Measurements from ENCODE around the gene NRG3. TPM values are rescaled to one million over a fixed set of nuclear protein-coding genes. Genes with fewer than 3 reads are reported as not detected.
A peak's percentile ranks its signal among the peaks of the same experiment; 100 is the strongest.

Gene NRG3
- total RNA-seq, 2 donors from 2014 or later, result 1.7 to 2.3 TPM

DNA sequence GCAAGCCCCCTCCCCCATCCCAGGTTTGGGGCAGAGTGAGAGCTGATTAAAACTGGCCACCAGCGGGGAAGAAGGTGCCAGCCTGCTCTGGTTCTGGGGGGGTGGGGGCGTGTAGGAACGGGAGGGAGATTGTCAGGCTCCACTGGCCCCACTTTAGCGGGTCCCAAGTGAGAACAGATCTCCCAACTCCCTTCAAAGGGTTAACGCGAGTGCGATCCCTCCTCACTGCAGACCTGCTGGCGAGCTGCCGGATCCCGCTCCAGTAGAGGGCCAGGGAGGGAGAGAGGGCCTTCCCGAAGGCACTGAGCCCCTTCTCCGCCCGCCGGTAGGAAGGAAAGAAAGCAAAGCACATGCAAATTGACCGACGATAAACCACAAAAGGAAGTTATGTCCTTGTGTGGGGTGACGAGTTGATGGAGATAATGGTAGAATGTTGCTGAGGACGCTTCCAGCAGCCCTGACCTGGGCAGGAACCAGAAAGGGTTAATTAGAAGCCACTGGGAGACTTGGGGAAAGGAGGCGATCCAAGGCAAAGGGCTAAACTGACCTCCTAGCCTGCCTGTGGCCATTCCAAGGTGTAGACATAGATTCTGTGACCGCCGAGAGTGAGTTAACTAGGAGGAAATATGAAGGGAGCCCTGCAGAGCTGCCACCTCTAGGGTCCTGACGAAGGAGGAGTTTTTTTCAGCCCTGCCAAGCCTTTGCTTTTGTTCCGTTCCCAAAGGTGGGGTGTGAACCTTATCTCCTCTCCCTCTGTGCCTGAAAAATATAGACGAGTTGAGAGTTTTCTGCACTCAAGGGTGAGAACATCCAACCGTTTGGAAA is 1.5 kb downstream of the NRG3 start:
- no peak overlapping the region for H3K27ac Mint-ChIP-seq
- H3K27me3 Mint-ChIP-seq (ENCODE audit: insufficient read depth), result peaks cover 62% of the 10 kb centered on the region
- peak overlapping the region; percentile 79 for H3K4me3 ChIP-seq (ENCODE audit: low read length)
- no peaks in the 10 kb centered on the region for H3K4me1 ChIP-seq (ENCODE audit: control insufficient read depth, insufficient read depth, low read length)
- H3K36me3 ChIP-seq (ENCODE audit: control insufficient read depth, insufficient read depth, low read length), result no peaks in the 10 kb centered on the region
- TF ChIP-seq, protein P1, sequence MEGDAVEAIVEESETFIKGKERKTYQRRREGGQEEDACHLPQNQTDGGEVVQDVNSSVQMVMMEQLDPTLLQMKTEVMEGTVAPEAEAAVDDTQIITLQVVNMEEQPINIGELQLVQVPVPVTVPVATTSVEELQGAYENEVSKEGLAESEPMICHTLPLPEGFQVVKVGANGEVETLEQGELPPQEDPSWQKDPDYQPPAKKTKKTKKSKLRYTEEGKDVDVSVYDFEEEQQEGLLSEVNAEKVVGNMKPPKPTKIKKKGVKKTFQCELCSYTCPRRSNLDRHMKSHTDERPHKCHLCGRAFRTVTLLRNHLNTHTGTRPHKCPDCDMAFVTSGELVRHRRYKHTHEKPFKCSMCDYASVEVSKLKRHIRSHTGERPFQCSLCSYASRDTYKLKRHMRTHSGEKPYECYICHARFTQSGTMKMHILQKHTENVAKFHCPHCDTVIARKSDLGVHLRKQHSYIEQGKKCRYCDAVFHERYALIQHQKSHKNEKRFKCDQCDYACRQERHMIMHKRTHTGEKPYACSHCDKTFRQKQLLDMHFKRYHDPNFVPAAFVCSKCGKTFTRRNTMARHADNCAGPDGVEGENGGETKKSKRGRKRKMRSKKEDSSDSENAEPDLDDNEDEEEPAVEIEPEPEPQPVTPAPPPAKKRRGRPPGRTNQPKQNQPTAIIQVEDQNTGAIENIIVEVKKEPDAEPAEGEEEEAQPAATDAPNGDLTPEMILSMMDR (conservative IDR thresholded peaks at IDR 0.05), result peak; percentile 48
- H3K27me3 ChIP-seq (ENCODE audit: control insufficient read depth, insufficient read depth, low read length, poor library complexity, severe bottlenecking), result peaks cover 53% of the 10 kb centered on the region
- H3K4me1 Mint-ChIP-seq, result peaks cover 11% of the 10 kb centered on the region
- H3K9ac ChIP-seq (ENCODE audit: extremely low read depth, low read length, poor library complexity, severe bottlenecking), result no peak overlapping the region
- no peak overlapping the region for H3K27ac ChIP-seq (ENCODE audit: low read depth, low read length)
- no peaks in the 10 kb centered on the region for H3K9me3 Mint-ChIP-seq
- H3K36me3 Mint-ChIP-seq (ENCODE audit: low read depth), result no peaks in the 10 kb centered on the region
- H3K9me3 ChIP-seq (ENCODE audit: control insufficient read depth, low read length), result no peaks in the 10 kb centered on the region
- 2 to 4% methylated on average over 11 to 25 of the region's 25 CpGs for WGBS, 2 experiments (ENCODE audit: insufficient coverage in 1 of 2, insufficient read length in 1 of 2)
- DNase-seq, result peak; percentile 89
- H3K4me3 Mint-ChIP-seq, result peak overlapping the region; percentile 65

GRCh38 chr10:81877596-81877995 is 2.6 kb downstream of the NRG3 start:
- Histone ChIP-seq H3K36me3 (ENCODE audit: control insufficient read depth, insufficient read depth, low read length) (no peaks in the 10 kb centered on the region), H3K4me3 (ENCODE audit: low read length) (peak overlapping the region; percentile 79), H3K27ac (ENCODE audit: low read depth, low read length) (no peak overlapping the region), H3K9me3 (ENCODE audit: control insufficient read depth, low read length) (no peaks in the 10 kb centered on the region), H3K9ac (ENCODE audit: extremely low read depth, low read length, poor library complexity, severe bottlenecking) (no peak overlapping the region), H3K27me3 (ENCODE audit: control insufficient read depth, insufficient read depth, low read length, poor library complexity, severe bottlenecking) (peaks cover 42% of the 10 kb centered on the region), H3K4me1 (ENCODE audit: control insufficient read depth, insufficient read depth, low read length) (no peaks in the 10 kb centered on the region)
- H3K4me3 Mint-ChIP-seq, result no peak overlapping the region
- H3K27me3 Mint-ChIP-seq (ENCODE audit: insufficient read depth), result peaks cover 50% of the 10 kb centered on the region
- no peak for DNase-seq
- peaks cover 12% of the 10 kb centered on the region for H3K4me1 Mint-ChIP-seq
- no peaks in the 10 kb centered on the region for H3K36me3 Mint-ChIP-seq (ENCODE audit: low read depth)
- 41 to 50% methylated on average over 1 to 2 of the region's 2 CpGs for WGBS, 2 experiments (ENCODE audit: insufficient coverage in 1 of 2, insufficient read length in 1 of 2)
- TF ChIP-seq, protein P1 (conservative IDR thresholded peaks at IDR 0.05), result no peak
- H3K9me3 Mint-ChIP-seq, result no peaks in the 10 kb centered on the region
- no peak overlapping the region for H3K27ac Mint-ChIP-seq

DNA sequence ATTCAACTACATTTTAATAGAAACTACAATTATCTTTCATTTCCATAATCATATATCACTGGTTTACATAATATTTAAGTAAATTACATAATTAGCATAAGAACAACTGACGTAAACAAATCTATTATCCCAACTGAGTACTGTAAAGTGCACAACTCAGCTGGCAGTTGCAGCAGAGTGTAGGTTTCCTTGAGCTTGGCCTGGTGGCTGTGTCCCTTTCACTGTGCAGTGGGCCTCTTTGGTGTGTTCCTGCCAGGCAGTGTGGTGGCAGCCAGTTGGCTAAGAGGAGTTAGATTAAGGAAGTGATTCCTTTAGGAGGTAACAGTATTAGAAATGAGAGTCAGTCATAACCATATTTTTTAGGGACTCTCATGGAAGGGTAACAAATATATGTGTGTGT is 7.0 kb downstream of the NRG3 start:
- TF ChIP-seq, protein P1 (conservative IDR thresholded peaks at IDR 0.05), result no peak
- H3K36me3 Mint-ChIP-seq (ENCODE audit: low read depth), result no peaks in the 10 kb centered on the region
- peaks cover 14% of the 10 kb centered on the region for H3K27me3 Mint-ChIP-seq (ENCODE audit: insufficient read depth)
- Histone ChIP-seq H3K36me3 (ENCODE audit: control insufficient read depth, insufficient read depth, low read length) (no peaks in the 10 kb centered on the region), H3K9me3 (ENCODE audit: control insufficient read depth, low read length) (no peaks in the 10 kb centered on the region), H3K4me1 (ENCODE audit: control insufficient read depth, insufficient read depth, low read length) (no peaks in the 10 kb centered on the region), H3K9ac (ENCODE audit: extremely low read depth, low read length, poor library complexity, severe bottlenecking) (no peak overlapping the region), H3K27ac (ENCODE audit: low read depth, low read length) (no peak overlapping the region), H3K27me3 (ENCODE audit: control insufficient read depth, insufficient read depth, low read length, poor library complexity, severe bottlenecking) (peaks cover 7% of the 10 kb centered on the region), H3K4me3 (ENCODE audit: low read length) (no peak overlapping the region)
- WGBS, 2 experiments (ENCODE audit: insufficient coverage in 1 of 2, insufficient read length in 1 of 2), result 88 to 100% methylated on average over 1 of the region's 1 CpG
- no peak for DNase-seq
- H3K4me1 Mint-ChIP-seq, result peaks cover 4% of the 10 kb centered on the region
- H3K27ac Mint-ChIP-seq, result peak overlapping the region; percentile 14
- no peak overlapping the region for H3K4me3 Mint-ChIP-seq
- no peaks in the 10 kb centered on the region for H3K9me3 Mint-ChIP-seq

Measured in endodermal cell (in vitro differentiated cells).